A673 (cell line): ENCODE data around the gene NRP2.

Experiments
- EZH2 ChIP-seq: fragments of 200-600 bp; sonication (generic); IDR thresholded peaks from 2 replicates; pipeline ENCODE4 v1.6.1; 2017; ENCODE audit warnings: borderline replicate concordance, low read depth, mild to moderate bottlenecking, mixed read lengths, antibody characterized with exemption, low read length; ENCODE audit not compliant: poor library complexity, severe bottlenecking
- TF ChIP-seq, protein P1 (sequence below): fragments of 300-800, 200-600 bp; sonication (generic); conservative IDR thresholded peaks from 2 replicates; pipeline ENCODE4 v1.5.1; 2017; ENCODE audit warnings: low read depth, mild to moderate bottlenecking, antibody characterized with exemption, low read length, moderate library complexity, mixed read lengths

DNA sequence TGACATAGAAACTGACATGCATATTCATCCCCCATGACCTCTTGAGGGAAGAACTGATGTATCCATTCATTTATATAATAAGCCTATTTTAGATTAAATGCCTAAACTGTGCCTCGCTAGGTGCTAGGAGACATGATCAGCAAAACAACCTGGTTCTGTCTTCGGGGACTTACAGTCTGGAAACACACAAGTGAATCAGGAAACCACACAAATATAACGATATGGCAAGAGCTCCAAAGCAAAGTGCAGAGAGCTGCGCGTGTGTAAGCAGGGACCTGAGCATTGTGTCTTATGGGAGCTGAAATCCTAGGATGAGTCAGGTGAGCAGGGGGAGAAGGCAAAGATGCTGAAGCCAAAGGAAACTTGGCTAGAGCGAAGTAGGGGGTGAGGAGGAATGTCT is 120.6 kb downstream of the NRP2 start:
- TF ChIP-seq, protein P1, sequence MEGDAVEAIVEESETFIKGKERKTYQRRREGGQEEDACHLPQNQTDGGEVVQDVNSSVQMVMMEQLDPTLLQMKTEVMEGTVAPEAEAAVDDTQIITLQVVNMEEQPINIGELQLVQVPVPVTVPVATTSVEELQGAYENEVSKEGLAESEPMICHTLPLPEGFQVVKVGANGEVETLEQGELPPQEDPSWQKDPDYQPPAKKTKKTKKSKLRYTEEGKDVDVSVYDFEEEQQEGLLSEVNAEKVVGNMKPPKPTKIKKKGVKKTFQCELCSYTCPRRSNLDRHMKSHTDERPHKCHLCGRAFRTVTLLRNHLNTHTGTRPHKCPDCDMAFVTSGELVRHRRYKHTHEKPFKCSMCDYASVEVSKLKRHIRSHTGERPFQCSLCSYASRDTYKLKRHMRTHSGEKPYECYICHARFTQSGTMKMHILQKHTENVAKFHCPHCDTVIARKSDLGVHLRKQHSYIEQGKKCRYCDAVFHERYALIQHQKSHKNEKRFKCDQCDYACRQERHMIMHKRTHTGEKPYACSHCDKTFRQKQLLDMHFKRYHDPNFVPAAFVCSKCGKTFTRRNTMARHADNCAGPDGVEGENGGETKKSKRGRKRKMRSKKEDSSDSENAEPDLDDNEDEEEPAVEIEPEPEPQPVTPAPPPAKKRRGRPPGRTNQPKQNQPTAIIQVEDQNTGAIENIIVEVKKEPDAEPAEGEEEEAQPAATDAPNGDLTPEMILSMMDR, result no peak
- TF ChIP-seq EZH2, result no peak
